ENCODE data around the gene SHROOM2.

The SHROOM2 gene

GRCh38 chrX:9789555-9789954, 3.3 kb downstream of the SHROOM2 start:
- TF ChIP-seq REST (IDR thresholded peaks at IDR 0.05; ENCODE audit: low read depth) = no peak
- TF ChIP-seq TEAD4 (IDR thresholded peaks at IDR 0.05) = no peak
- TF ChIP-seq FOXM1 (IDR thresholded peaks at IDR 0.05; ENCODE audit: borderline replicate concordance, low read depth) = no peak
- no peak for TF ChIP-seq RAD21 (IDR thresholded peaks at IDR 0.05; ENCODE audit: low read depth)
- TF ChIP-seq CREB1 (IDR thresholded peaks at IDR 0.05; ENCODE audit: low read depth) = no peak

DNA sequence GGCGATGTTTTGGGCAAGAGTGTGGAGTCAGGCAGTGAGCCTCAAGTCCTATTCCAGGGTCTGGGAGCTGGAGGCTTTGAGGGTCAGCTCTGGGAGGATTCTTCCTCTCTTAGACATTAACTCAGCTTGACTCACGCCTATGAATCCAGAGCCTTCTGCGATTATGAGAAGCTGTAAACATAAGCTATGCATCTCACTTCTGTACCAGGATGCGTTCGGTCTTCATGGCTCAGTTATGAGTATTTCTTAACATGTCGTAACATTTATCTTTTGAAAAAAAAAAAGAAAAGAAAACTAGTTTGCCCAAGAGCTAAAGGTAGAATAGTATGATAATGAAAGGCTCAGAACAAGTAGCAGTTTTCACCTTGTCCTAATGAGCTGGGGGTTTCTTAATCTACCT, 4.6 kb downstream of the SHROOM2 start:
- TF ChIP-seq, protein P1, sequence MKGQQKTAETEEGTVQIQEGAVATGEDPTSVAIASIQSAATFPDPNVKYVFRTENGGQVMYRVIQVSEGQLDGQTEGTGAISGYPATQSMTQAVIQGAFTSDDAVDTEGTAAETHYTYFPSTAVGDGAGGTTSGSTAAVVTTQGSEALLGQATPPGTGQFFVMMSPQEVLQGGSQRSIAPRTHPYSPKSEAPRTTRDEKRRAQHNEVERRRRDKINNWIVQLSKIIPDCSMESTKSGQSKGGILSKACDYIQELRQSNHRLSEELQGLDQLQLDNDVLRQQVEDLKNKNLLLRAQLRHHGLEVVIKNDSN (IDR thresholded peaks at IDR 0.05) = no peak
- TF ChIP-seq CREB1 (IDR thresholded peaks at IDR 0.05; ENCODE audit: low read depth) (no peak), EGR1 (IDR thresholded peaks at IDR 0.05) (no peak), TAF1 (IDR thresholded peaks at IDR 0.05; ENCODE audit: low read depth) (no peak), CEBPB (IDR thresholded peaks at IDR 0.05) (no peak), NFIC (IDR thresholded peaks at IDR 0.05) (no peak), REST (IDR thresholded peaks at IDR 0.05; ENCODE audit: low read depth) (no peak), ZBTB7A (IDR thresholded peaks at IDR 0.05; ENCODE audit: low read depth) (no peak), MAX (IDR thresholded peaks at IDR 0.05) (no peak), TCF12 (IDR thresholded peaks at IDR 0.05; ENCODE audit: low read depth) (no peak), RAD21 (IDR thresholded peaks at IDR 0.05; ENCODE audit: low read depth) (no peak)

DNA sequence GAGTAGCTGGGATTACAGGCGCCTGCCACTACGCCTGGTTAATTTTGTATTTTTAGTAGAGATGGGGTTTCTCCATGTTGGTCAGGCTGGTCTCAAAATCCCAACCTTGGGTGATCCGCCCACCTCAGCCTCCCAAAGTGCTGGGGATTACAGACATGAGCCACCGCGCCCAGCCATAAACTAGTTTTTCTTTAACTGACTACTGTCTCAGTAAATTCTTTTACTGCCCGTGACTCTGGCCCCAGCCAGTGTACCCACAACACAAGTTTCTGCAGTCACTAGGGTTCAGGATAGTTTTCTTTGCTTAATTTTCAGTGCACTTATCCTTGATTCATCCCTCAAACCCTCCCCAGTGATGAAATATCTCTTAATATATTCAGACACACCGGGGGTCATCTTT, 8.3 kb downstream of the SHROOM2 start:
- TF ChIP-seq EP300 (IDR thresholded peaks at IDR 0.05; ENCODE audit: borderline replicate concordance) (no peak), CEBPB (IDR thresholded peaks at IDR 0.05) (no peak), EGR1 (IDR thresholded peaks at IDR 0.05) (no peak), NFIC (IDR thresholded peaks at IDR 0.05) (no peak), RAD21 (IDR thresholded peaks at IDR 0.05; ENCODE audit: low read depth) (no peak), MAX (IDR thresholded peaks at IDR 0.05) (no peak), FOXM1 (IDR thresholded peaks at IDR 0.05; ENCODE audit: borderline replicate concordance, low read depth) (no peak), CREB1 (IDR thresholded peaks at IDR 0.05; ENCODE audit: low read depth) (no peak), TAF1 (IDR thresholded peaks at IDR 0.05; ENCODE audit: low read depth) (no peak), ZBTB7A (IDR thresholded peaks at IDR 0.05; ENCODE audit: low read depth) (no peak), TCF12 (IDR thresholded peaks at IDR 0.05; ENCODE audit: low read depth) (no peak), YY1 (IDR thresholded peaks at IDR 0.05; ENCODE audit: low read depth) (no peak), REST (IDR thresholded peaks at IDR 0.05; ENCODE audit: low read depth) (no peak), TEAD4 (IDR thresholded peaks at IDR 0.05) (no peak)
- TF ChIP-seq, protein P1 (IDR thresholded peaks at IDR 0.05) = no peak

- TF ChIP-seq TAF1 (IDR thresholded peaks at IDR 0.05; ENCODE audit: low read depth) (no peak), TEAD4 (IDR thresholded peaks at IDR 0.05) (no peak), NFIC (IDR thresholded peaks at IDR 0.05) (no peak), MAX (IDR thresholded peaks at IDR 0.05) (no peak), FOXM1 (IDR thresholded peaks at IDR 0.05; ENCODE audit: borderline replicate concordance, low read depth) (no peak), EP300 (IDR thresholded peaks at IDR 0.05; ENCODE audit: borderline replicate concordance) (no peak), YY1 (IDR thresholded peaks at IDR 0.05; ENCODE audit: low read depth) (no peak)
- TF ChIP-seq, protein P1 (IDR thresholded peaks at IDR 0.05) = no peak
Measured at GRCh38 chrX:9797384-9798360, 11.4 kb downstream of the SHROOM2 start.
